ENCODE data around the gene SDHD. TPM values are rescaled to one million over a fixed set of nuclear protein-coding genes. Genes with fewer than 3 reads are reported as not detected.

Gene SDHD
- total RNA-seq, 1 donor: 110 TPM

- H3K4me3 ChIP-seq (ENCODE audit: low read depth, low read length): no peak overlapping the region
- TF ChIP-seq CTCF (IDR thresholded peaks at IDR 0.05; ENCODE audit: insufficient read depth, low read length): no peak
- DNase-seq (ENCODE audit: low read depth): no peak
Observed at GRCh38 chr11:112129656-112130055, 43.0 kb downstream of the SDHD start.

- no peak for TF ChIP-seq CTCF (IDR thresholded peaks at IDR 0.05; ENCODE audit: insufficient read depth, low read length)
- DNase-seq (ENCODE audit: low read depth): no peak
- H3K4me3 ChIP-seq (ENCODE audit: low read depth, low read length): no peak overlapping the region
Observed at GRCh38 chr11:112132737-112133136, 46.1 kb downstream of the SDHD start.

- no peak for TF ChIP-seq CTCF (IDR thresholded peaks at IDR 0.05; ENCODE audit: insufficient read depth, low read length)
- H3K4me3 ChIP-seq (ENCODE audit: low read depth, low read length): no peak overlapping the region
- DNase-seq (ENCODE audit: low read depth): no peak
Observed at GRCh38 chr11:112134473-112134872, 47.8 kb downstream of the SDHD start.

- no peak for DNase-seq (ENCODE audit: low read depth)
- TF ChIP-seq CTCF (IDR thresholded peaks at IDR 0.05; ENCODE audit: insufficient read depth, low read length): no peak
- no peak overlapping the region for H3K4me3 ChIP-seq (ENCODE audit: low read depth, low read length)
Observed at GRCh38 chr11:112143597-112143996, 56.9 kb downstream of the SDHD start.

Other genes with a start within 250 kb of the SDHD start
- 15.2 and 41.7 TPM in 2 replicates for gene ALG9, start 215.3 kb upstream of the SDHD start, total RNA-seq (ENCODE audit: low replicate concordance)
- 0.98 and 3.7 TPM in 2 replicates for gene FDXACB1, start 207.7 kb upstream of the SDHD start, total RNA-seq (ENCODE audit: low replicate concordance)
- 11.3 and 14.9 TPM in 2 replicates for gene CFAP68, start 207.3 kb upstream of the SDHD start, total RNA-seq (ENCODE audit: low replicate concordance)
- gene CRYAB, start 175.1 kb upstream of the SDHD start, total RNA-seq (ENCODE audit: low replicate concordance): 60.2 and 73.3 TPM in 2 replicates
- gene HSPB2, start 174.1 kb upstream of the SDHD start, total RNA-seq (ENCODE audit: low replicate concordance): 1.5 and 3.3 TPM in 2 replicates
- 0.63 TPM in 1 of 2 replicates, not detected in the other for gene C11orf52, start 168.0 kb upstream of the SDHD start, total RNA-seq (ENCODE audit: low replicate concordance)
- 22.1 and 24.8 TPM in 2 replicates for gene DIXDC1, start 149.5 kb upstream of the SDHD start, total RNA-seq (ENCODE audit: low replicate concordance)
- 16.6 and 35.0 TPM in 2 replicates for gene DLAT, start 61.5 kb upstream of the SDHD start, total RNA-seq (ENCODE audit: low replicate concordance)
- gene PIH1D2, start 12.9 kb upstream of the SDHD start, total RNA-seq (ENCODE audit: low replicate concordance): 5.1 and 5.5 TPM in 2 replicates
- gene NKAPD1, start 12.6 kb upstream of the SDHD start, total RNA-seq (ENCODE audit: low replicate concordance): 26.2 and 31.1 TPM in 2 replicates
- gene TIMM8B, start 117 bp upstream of the SDHD start, total RNA-seq (ENCODE audit: low replicate concordance): 27.5 and 41.5 TPM in 2 replicates
- gene IL18, start 77.2 kb downstream of the SDHD start, total RNA-seq (ENCODE audit: low replicate concordance): 0.81 and 1.4 TPM in 2 replicates
- 0.36 TPM in 1 of 2 replicates, not detected in the other for gene TEX12, start 80.5 kb downstream of the SDHD start, total RNA-seq (ENCODE audit: low replicate concordance)
- gene BCO2, start 88.6 kb downstream of the SDHD start, total RNA-seq (ENCODE audit: low replicate concordance): 1.5 and 4.0 TPM in 2 replicates
- 19.7 and 52.2 TPM in 2 replicates for gene PTS, start 139.6 kb downstream of the SDHD start, total RNA-seq (ENCODE audit: low replicate concordance)
- gene PLET1, start 174.0 kb downstream of the SDHD start, total RNA-seq (ENCODE audit: low replicate concordance): not detected in 2 replicates

Data from fibroblast of the aortic adventitia (primary cell).